ENCODE measurements around the gene CALML6.

CALML6 gene

GRCh38 chr1:1893997-1894353, 21.1 kb upstream of the CALML6 start:
- no peak overlapping the region for H3K4me3 ChIP-seq (ENCODE audit: low read depth, low read length)
- H3K27ac ChIP-seq (ENCODE audit: extremely low read depth, low read depth, low read length) = no peak overlapping the region
- TF ChIP-seq, protein P1, sequence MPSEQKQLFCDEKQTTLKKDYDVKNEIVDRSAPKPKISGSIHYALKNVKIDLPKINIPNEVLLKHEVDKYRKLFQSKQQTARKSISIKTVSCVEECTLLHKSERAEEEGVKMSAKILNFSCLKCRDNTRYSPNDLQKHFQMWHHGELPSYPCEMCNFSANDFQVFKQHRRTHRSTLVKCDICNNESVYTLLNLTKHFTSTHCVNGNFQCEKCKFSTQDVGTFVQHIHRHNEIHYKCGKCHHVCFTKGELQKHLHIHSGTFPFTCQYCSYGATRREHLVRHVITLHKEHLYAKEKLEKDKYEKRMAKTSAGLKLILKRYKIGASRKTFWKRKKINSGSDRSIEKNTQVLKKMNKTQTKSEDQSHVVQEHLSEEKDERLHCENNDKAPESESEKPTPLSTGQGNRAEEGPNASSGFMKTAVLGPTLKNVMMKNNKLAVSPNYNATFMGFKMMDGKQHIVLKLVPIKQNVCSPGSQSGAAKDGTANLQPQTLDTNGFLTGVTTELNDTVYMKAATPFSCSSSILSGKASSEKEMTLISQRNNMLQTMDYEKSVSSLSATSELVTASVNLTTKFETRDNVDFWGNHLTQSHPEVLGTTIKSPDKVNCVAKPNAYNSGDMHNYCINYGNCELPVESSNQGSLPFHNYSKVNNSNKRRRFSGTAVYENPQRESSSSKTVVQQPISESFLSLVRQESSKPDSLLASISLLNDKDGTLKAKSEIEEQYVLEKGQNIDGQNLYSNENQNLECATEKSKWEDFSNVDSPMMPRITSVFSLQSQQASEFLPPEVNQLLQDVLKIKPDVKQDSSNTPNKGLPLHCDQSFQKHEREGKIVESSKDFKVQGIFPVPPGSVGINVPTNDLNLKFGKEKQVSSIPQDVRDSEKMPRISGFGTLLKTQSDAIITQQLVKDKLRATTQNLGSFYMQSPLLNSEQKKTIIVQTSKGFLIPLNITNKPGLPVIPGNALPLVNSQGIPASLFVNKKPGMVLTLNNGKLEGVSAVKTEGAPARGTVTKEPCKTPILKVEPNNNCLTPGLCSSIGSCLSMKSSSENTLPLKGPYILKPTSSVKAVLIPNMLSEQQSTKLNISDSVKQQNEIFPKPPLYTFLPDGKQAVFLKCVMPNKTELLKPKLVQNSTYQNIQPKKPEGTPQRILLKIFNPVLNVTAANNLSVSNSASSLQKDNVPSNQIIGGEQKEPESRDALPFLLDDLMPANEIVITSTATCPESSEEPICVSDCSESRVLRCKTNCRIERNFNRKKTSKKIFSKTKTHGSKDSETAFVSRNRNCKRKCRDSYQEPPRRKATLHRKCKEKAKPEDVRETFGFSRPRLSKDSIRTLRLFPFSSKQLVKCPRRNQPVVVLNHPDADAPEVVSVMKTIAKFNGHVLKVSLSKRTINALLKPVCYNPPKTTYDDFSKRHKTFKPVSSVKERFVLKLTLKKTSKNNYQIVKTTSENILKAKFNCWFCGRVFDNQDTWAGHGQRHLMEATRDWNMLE (tag by site-specific recombination; conservative IDR thresholded peaks at IDR 0.05; ENCODE audit: low read depth) = no peak
- 0 out of 2 replicates have a peak, but pooled peaks have one; percentile 45 for TF ChIP-seq ZNF335 (tag by site-specific recombination; conservative IDR thresholded peaks at IDR 0.05)
- H3K4me1 ChIP-seq (ENCODE audit: control insufficient read depth, insufficient read depth, low read length) = peaks cover 5% of the 10 kb centered on the region
- H3K9me3 ChIP-seq (ENCODE audit: control insufficient read depth, insufficient read depth, low read depth, low read length) = no peaks in the 10 kb centered on the region
- POLR2A ChIA-PET = interaction anchor here (2.7 kb wide), 1 partner anchor 15 kb away, joined by 9 read pairs; no protein-coding TSS in a partner anchor
- no peaks in the 10 kb centered on the region for H3K36me3 ChIP-seq (ENCODE audit: control insufficient read depth in 2 of 2, insufficient read depth in 1 of 2, low read length in 2 of 2)
- CTCF ChIA-PET = interaction anchor here (1.3 kb wide), 1 partner anchor 15 kb away, joined by 4 read pairs; no protein-coding TSS in a partner anchor

DNA sequence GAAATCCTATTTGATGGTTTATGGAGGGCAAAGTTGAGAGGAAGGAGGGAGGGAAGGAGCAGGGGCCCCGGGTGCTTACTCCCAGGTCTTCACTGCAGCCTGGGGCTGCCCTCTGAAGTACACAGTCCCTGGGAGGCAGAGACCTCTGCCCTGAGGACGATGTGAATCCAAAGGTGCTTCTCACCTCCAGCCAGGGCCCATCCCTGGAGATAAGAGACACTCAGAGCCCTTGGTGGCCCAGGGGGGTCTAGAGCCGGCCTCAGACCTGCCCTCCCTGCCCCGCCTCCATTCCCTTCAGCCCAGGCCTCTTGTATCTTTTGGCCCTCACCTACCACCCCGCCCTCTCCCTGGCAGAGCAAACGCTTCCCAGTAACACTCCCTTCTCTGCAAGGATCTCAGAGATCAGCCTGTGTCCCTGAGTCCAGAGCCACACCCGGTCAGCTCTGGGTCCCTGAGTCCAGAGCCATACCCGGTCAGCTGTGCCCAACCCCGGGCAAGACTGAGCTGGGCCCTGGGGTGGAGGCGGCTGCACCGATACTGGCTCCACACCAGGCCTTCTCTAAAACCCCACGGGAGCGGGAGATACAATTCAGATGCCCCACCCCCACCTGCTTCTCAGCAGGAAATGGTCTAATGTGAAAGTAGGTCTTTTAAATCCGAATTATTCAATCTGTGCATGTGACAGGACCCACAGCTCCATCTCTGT, 20.6 kb upstream of the CALML6 start:
- Histone ChIP-seq H3K36me3 (ENCODE audit: control insufficient read depth in 2 of 2, insufficient read depth in 1 of 2, low read length in 2 of 2) (no peaks in the 10 kb centered on the region), H3K27ac (ENCODE audit: extremely low read depth, low read depth, low read length) (no peak overlapping the region; the same call in 1 of the 2 replicates), H3K9me3 (ENCODE audit: control insufficient read depth, insufficient read depth, low read depth, low read length) (no peaks in the 10 kb centered on the region), H3K4me1 (ENCODE audit: control insufficient read depth, insufficient read depth, low read length) (0 out of 2 replicates have a peak, but pooled peaks cover 3% of the 10 kb centered on the region), H3K4me3 (ENCODE audit: low read depth, low read length) (no peak overlapping the region)
- TF ChIP-seq ZNF391 (tag by site-specific recombination; IDR thresholded peaks at IDR 0.05; ENCODE audit: borderline replicate concordance, low read depth) (no peak), KLF1 (tag by site-specific recombination; IDR thresholded peaks at IDR 0.05) (peak; percentile 83), OSR2 (tag by site-specific recombination; IDR thresholded peaks at IDR 0.05) (no peak), FEZF1 (tag by site-specific recombination; IDR thresholded peaks at IDR 0.05) (no peak), SCRT1 (tag by site-specific recombination; IDR thresholded peaks at IDR 0.05; ENCODE audit: borderline replicate concordance) (no peak), ZNF350 (tag by site-specific recombination; IDR thresholded peaks at IDR 0.05) (no peak), SP2 (tag by site-specific recombination; IDR thresholded peaks at IDR 0.05) (peak; percentile 22; the same call in 1 of the 2 replicates), GLIS2 (tag by site-specific recombination; IDR thresholded peaks at IDR 0.05) (peak; percentile 57; the same call in 1 of the 2 replicates), ZNF169 (tag by site-specific recombination; IDR thresholded peaks at IDR 0.05) (no peak), ZNF843 (tag by site-specific recombination; IDR thresholded peaks at IDR 0.05) (no peak), OVOL3 (tag by site-specific recombination; IDR thresholded peaks at IDR 0.05) (no peak), ZBTB17 (tag by site-specific recombination; IDR thresholded peaks at IDR 0.05) (0 out of 2 replicates have a peak, but pooled peaks have one; percentile 50), GLIS1 (tag by site-specific recombination; IDR thresholded peaks at IDR 0.05) (peak; percentile 48; the same call in 1 of the 2 replicates), ZBTB21 (tag by site-specific recombination; IDR thresholded peaks at IDR 0.05) (no peak), ZNF112 (tag by site-specific recombination; IDR thresholded peaks at IDR 0.05) (no peak), ZNF600 (tag by site-specific recombination; IDR thresholded peaks at IDR 0.05) (peak; percentile 82)
- POLR2A ChIA-PET = interaction anchor here (1.0 to 2.7 kb wide), 3 partner anchors 11 to 19 kb away, joined by 6 to 9 read pairs (median 9); no protein-coding TSS in a partner anchor
- CTCF ChIA-PET = interaction anchor here (1.3 kb wide), 1 partner anchor 14 kb away, joined by 4 read pairs; no protein-coding TSS in a partner anchor
